ENCODE measurements around the gene NEDD4L.

NEDD4L gene

DNA sequence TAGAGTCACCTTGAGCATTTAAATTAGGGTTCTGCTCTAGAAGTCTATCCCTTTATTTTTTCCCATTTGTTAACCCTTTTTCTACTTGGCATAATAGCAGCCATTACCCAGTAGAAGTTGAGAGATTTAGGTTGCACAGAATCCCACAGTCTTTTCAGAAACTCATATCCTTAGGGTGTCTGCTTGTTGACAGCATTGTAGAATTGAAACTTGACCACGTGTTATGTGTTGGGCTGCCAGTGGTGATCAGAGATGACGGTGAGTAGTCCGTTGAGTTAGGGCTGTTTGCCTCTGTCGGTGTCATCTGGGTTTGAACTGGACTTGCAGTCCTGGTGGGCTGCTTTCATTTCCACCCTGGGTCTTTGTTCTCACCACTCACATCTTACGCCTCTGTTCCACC is 114.4 kb downstream of the NEDD4L start (continued):
- TF ChIP-seq, protein P1, sequence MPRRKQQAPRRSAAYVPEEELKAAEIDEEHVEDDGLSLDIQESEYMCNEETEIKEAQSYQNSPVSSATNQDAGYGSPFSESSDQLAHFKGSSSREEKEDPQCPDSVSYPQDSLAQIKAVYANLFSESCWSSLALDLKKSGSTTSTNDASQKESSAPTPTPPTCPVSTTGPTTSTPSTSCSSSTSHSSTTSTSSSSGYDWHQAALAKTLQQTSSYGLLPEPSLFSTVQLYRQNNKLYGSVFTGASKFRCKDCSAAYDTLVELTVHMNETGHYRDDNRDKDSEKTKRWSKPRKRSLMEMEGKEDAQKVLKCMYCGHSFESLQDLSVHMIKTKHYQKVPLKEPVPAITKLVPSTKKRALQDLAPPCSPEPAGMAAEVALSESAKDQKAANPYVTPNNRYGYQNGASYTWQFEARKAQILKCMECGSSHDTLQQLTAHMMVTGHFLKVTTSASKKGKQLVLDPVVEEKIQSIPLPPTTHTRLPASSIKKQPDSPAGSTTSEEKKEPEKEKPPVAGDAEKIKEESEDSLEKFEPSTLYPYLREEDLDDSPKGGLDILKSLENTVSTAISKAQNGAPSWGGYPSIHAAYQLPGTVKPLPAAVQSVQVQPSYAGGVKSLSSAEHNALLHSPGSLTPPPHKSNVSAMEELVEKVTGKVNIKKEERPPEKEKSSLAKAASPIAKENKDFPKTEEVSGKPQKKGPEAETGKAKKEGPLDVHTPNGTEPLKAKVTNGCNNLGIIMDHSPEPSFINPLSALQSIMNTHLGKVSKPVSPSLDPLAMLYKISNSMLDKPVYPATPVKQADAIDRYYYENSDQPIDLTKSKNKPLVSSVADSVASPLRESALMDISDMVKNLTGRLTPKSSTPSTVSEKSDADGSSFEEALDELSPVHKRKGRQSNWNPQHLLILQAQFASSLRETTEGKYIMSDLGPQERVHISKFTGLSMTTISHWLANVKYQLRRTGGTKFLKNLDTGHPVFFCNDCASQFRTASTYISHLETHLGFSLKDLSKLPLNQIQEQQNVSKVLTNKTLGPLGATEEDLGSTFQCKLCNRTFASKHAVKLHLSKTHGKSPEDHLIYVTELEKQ (tag by site-specific recombination; IDR thresholded peaks at IDR 0.05; ENCODE audit: borderline replicate concordance): no peak
- TF ChIP-seq ZNF776 (tag by site-specific recombination; IDR thresholded peaks at IDR 0.05; ENCODE audit: borderline replicate concordance): no peak
- no peak for TF ChIP-seq ZNF707 (tag by site-specific recombination; IDR thresholded peaks at IDR 0.05)
- TF ChIP-seq ZNF571 (tag by site-specific recombination; IDR thresholded peaks at IDR 0.05): no peak
- TF ChIP-seq ZNF391 (tag by site-specific recombination; IDR thresholded peaks at IDR 0.05; ENCODE audit: borderline replicate concordance, low read depth): no peak

DNA sequence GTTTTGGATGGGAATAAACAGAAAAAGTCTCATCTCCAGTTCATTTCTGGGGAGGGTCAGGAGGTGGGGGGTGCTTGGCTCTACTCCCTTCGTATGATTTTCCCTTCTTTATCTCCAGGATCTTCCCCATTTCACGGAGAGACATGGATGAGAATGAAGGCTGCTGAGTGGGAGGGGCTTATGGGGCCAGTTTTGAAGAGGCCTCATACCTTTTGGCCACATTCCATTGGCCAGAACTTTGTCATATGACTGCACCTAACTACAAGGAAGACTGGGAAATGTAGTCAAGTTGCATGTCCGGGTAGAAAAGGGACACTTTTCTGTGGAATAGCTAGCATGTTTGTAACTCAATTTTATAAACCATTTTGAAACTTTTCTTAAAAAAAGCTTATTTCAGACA is 117.6 kb downstream of the NEDD4L start:
- CTCF ChIA-PET: interaction anchor here (0.8 kb wide), 2 partner anchors 19 to 26 kb away, joined by 3 to 6 read pairs; no protein-coding TSS in a partner anchor
- TF ChIP-seq ZNF214 (tag by site-specific recombination; IDR thresholded peaks at IDR 0.05; ENCODE audit: borderline replicate concordance) (no peak), ZBTB48 (tag by site-specific recombination; IDR thresholded peaks at IDR 0.05) (no peak), ZNF510 (tag by site-specific recombination; IDR thresholded peaks at IDR 0.05; ENCODE audit: insufficient replicate concordance) (no peak), SP2 (tag by site-specific recombination; IDR thresholded peaks at IDR 0.05) (peak; percentile 33; the same call in 1 of the 2 replicates), ZNF768 (tag by site-specific recombination; IDR thresholded peaks at IDR 0.05) (no peak), ZNF677 (tag by site-specific recombination; IDR thresholded peaks at IDR 0.05) (no peak), SP3 (tag by site-specific recombination; IDR thresholded peaks at IDR 0.05) (peak; percentile 59), ZNF561 (tag by site-specific recombination; IDR thresholded peaks at IDR 0.05; ENCODE audit: borderline replicate concordance) (no peak), ZNF292 (tag by site-specific recombination; IDR thresholded peaks at IDR 0.05; ENCODE audit: borderline replicate concordance, low read depth) (no peak), ZNF366 (tag by site-specific recombination; conservative IDR thresholded peaks at IDR 0.05) (peak; percentile 70), IKZF3 (tag by site-specific recombination; IDR thresholded peaks at IDR 0.05) (peak; percentile 77)
- TF ChIP-seq, protein P2, sequence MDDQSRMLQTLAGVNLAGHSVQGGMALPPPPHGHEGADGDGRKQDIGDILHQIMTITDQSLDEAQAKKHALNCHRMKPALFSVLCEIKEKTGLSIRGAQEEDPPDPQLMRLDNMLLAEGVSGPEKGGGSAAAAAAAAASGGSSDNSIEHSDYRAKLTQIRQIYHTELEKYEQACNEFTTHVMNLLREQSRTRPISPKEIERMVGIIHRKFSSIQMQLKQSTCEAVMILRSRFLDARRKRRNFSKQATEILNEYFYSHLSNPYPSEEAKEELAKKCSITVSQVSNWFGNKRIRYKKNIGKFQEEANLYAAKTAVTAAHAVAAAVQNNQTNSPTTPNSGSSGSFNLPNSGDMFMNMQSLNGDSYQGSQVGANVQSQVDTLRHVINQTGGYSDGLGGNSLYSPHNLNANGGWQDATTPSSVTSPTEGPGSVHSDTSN (CRISPR knock-in tag; IDR thresholded peaks at IDR 0.05): no peak
- TF ChIP-seq, protein P3, sequence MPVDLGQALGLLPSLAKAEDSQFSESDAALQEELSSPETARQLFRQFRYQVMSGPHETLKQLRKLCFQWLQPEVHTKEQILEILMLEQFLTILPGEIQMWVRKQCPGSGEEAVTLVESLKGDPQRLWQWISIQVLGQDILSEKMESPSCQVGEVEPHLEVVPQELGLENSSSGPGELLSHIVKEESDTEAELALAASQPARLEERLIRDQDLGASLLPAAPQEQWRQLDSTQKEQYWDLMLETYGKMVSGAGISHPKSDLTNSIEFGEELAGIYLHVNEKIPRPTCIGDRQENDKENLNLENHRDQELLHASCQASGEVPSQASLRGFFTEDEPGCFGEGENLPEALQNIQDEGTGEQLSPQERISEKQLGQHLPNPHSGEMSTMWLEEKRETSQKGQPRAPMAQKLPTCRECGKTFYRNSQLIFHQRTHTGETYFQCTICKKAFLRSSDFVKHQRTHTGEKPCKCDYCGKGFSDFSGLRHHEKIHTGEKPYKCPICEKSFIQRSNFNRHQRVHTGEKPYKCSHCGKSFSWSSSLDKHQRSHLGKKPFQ (tag by site-specific recombination; IDR thresholded peaks at IDR 0.05): no peak
- TF ChIP-seq, protein P4, sequence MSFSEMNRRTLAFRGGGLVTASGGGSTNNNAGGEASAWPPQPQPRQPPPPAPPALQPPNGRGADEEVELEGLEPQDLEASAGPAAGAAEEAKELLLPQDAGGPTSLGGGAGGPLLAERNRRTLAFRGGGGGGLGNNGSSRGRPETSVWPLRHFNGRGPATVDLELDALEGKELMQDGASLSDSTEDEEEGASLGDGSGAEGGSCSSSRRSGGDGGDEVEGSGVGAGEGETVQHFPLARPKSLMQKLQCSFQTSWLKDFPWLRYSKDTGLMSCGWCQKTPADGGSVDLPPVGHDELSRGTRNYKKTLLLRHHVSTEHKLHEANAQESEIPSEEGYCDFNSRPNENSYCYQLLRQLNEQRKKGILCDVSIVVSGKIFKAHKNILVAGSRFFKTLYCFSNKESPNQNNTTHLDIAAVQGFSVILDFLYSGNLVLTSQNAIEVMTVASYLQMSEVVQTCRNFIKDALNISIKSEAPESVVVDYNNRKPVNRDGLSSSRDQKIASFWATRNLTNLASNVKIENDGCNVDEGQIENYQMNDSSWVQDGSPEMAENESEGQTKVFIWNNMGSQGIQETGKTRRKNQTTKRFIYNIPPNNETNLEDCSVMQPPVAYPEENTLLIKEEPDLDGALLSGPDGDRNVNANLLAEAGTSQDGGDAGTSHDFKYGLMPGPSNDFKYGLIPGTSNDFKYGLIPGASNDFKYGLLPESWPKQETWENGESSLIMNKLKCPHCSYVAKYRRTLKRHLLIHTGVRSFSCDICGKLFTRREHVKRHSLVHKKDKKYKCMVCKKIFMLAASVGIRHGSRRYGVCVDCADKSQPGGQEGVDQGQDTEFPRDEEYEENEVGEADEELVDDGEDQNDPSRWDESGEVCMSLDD (tag by site-specific recombination; IDR thresholded peaks at IDR 0.05): no peak
- TF ChIP-seq, protein P5, sequence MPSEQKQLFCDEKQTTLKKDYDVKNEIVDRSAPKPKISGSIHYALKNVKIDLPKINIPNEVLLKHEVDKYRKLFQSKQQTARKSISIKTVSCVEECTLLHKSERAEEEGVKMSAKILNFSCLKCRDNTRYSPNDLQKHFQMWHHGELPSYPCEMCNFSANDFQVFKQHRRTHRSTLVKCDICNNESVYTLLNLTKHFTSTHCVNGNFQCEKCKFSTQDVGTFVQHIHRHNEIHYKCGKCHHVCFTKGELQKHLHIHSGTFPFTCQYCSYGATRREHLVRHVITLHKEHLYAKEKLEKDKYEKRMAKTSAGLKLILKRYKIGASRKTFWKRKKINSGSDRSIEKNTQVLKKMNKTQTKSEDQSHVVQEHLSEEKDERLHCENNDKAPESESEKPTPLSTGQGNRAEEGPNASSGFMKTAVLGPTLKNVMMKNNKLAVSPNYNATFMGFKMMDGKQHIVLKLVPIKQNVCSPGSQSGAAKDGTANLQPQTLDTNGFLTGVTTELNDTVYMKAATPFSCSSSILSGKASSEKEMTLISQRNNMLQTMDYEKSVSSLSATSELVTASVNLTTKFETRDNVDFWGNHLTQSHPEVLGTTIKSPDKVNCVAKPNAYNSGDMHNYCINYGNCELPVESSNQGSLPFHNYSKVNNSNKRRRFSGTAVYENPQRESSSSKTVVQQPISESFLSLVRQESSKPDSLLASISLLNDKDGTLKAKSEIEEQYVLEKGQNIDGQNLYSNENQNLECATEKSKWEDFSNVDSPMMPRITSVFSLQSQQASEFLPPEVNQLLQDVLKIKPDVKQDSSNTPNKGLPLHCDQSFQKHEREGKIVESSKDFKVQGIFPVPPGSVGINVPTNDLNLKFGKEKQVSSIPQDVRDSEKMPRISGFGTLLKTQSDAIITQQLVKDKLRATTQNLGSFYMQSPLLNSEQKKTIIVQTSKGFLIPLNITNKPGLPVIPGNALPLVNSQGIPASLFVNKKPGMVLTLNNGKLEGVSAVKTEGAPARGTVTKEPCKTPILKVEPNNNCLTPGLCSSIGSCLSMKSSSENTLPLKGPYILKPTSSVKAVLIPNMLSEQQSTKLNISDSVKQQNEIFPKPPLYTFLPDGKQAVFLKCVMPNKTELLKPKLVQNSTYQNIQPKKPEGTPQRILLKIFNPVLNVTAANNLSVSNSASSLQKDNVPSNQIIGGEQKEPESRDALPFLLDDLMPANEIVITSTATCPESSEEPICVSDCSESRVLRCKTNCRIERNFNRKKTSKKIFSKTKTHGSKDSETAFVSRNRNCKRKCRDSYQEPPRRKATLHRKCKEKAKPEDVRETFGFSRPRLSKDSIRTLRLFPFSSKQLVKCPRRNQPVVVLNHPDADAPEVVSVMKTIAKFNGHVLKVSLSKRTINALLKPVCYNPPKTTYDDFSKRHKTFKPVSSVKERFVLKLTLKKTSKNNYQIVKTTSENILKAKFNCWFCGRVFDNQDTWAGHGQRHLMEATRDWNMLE (tag by site-specific recombination; conservative IDR thresholded peaks at IDR 0.05; ENCODE audit: low read depth): 0 out of 2 replicates have a peak, but pooled peaks have one; percentile 21
- TF ChIP-seq, protein P6, sequence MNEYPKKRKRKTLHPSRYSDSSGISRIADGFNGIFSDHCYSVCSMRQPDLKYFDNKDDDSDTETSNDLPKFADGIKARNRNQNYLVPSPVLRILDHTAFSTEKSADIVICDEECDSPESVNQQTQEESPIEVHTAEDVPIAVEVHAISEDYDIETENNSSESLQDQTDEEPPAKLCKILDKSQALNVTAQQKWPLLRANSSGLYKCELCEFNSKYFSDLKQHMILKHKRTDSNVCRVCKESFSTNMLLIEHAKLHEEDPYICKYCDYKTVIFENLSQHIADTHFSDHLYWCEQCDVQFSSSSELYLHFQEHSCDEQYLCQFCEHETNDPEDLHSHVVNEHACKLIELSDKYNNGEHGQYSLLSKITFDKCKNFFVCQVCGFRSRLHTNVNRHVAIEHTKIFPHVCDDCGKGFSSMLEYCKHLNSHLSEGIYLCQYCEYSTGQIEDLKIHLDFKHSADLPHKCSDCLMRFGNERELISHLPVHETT (tag by site-specific recombination; IDR thresholded peaks at IDR 0.05): no peak

More for the DNA sequence above, 117.6 kb downstream of the NEDD4L start:
- Histone ChIP-seq H3K4me1 (ENCODE audit: control insufficient read depth, insufficient read depth, low read length) (peaks cover 18% of the 10 kb centered on the region), H3K36me3 (ENCODE audit: control insufficient read depth in 2 of 2, insufficient read depth in 1 of 2, low read length in 2 of 2) (no peaks in the 10 kb centered on the region), H3K27ac (ENCODE audit: extremely low read depth, low read depth, low read length) (no peak overlapping the region), H3K9me3 (ENCODE audit: control insufficient read depth, insufficient read depth, low read depth, low read length) (no peaks in the 10 kb centered on the region), H3K4me3 (ENCODE audit: low read depth, low read length) (no peak overlapping the region)
- POLR2A ChIA-PET: no interaction called here
